IgD-negative memory B cell (primary cell): ENCODE data around the gene CENPB. TPM values are rescaled to one million over a fixed set of nuclear protein-coding genes. Genes with fewer than 3 reads are reported as not detected.

Source experiments
- polyA plus RNA-seq: library from polyadenylated mRNA; unstranded; fragments of 300-500 nt; fragmentation: Illumina TruSeq; gene quantifications from one replicate; pipeline ENCODE4 v1.2.3, GENCODE V29; 2021

The CENPB gene
- polyA plus RNA-seq, 1 donor from 2014 or later, result 1.1 TPM

Other genes starting within 250 kb of the CENPB start
- gene GFRA4, start 123.3 kb downstream of the CENPB start, polyA plus RNA-seq, result not detected
- gene ADAM33, start 104.7 kb downstream of the CENPB start, polyA plus RNA-seq, result not detected
- not detected for gene SIGLEC1, start 74.1 kb downstream of the CENPB start, polyA plus RNA-seq
- gene HSPA12B, start 54.1 kb downstream of the CENPB start, polyA plus RNA-seq, result not detected
- 30.0 TPM for gene ADISSP, start 19.0 kb downstream of the CENPB start, polyA plus RNA-seq
- gene SPEF1, start 5.3 kb downstream of the CENPB start, polyA plus RNA-seq, result not detected
- 20.0 TPM for gene CDC25B, start 9.6 kb upstream of the CENPB start, polyA plus RNA-seq
- 12.8 TPM for gene AP5S1, start 33.8 kb upstream of the CENPB start, polyA plus RNA-seq
- 7.3 TPM for gene MAVS, start 60.1 kb upstream of the CENPB start, polyA plus RNA-seq
- gene PANK2, start 102.6 kb upstream of the CENPB start, polyA plus RNA-seq, result 55.9 TPM
- gene RNF24, start 228.8 kb upstream of the CENPB start, polyA plus RNA-seq, result 2.7 TPM